ENCODE measurements around the gene FGA.

The FGA gene

GRCh38 chr4:154579927-154580326, 10.6 kb downstream of the FGA start:
- DNase-seq (ENCODE audit: low read depth, low spot score): no peak
- Histone ChIP-seq H3K9me3 (ENCODE audit: insufficient read depth, low read length) (no peaks in the 10 kb centered on the region), H3K9ac (ENCODE audit: insufficient read length, low read depth) (no peak overlapping the region), H3K4me3 (ENCODE audit: insufficient read length, low read depth) (no peak overlapping the region), H3K27me3 (ENCODE audit: insufficient read depth, insufficient read length) (no peaks in the 10 kb centered on the region), H3K4me1 (ENCODE audit: insufficient read depth, insufficient read length) (no peaks in the 10 kb centered on the region), H3K36me3 (ENCODE audit: insufficient read depth, insufficient read length, low read length) (no peaks in the 10 kb centered on the region)
- TF ChIP-seq YY1 (IDR thresholded peaks at IDR 0.05; ENCODE audit: insufficient read depth, insufficient read length) (no peak), ZNF274 (IDR thresholded peaks at IDR 0.05; ENCODE audit: low read depth, low read length) (no peak), SUZ12 (IDR thresholded peaks at IDR 0.05; ENCODE audit: extremely low read depth, insufficient read depth, insufficient read length) (no peak)

- DNase-seq (ENCODE audit: low read depth, low spot score): no peak
- Histone ChIP-seq H3K9ac (ENCODE audit: insufficient read length, low read depth) (no peak overlapping the region), H3K27me3 (ENCODE audit: insufficient read depth, insufficient read length) (no peaks in the 10 kb centered on the region), H3K36me3 (ENCODE audit: insufficient read depth, insufficient read length, low read length) (no peaks in the 10 kb centered on the region), H3K9me3 (ENCODE audit: insufficient read depth, low read length) (no peaks in the 10 kb centered on the region), H3K4me3 (ENCODE audit: insufficient read length, low read depth) (no peak overlapping the region), H3K4me1 (ENCODE audit: insufficient read depth, insufficient read length) (no peaks in the 10 kb centered on the region)
- TF ChIP-seq YY1 (IDR thresholded peaks at IDR 0.05; ENCODE audit: insufficient read depth, insufficient read length) (no peak), SUZ12 (IDR thresholded peaks at IDR 0.05; ENCODE audit: extremely low read depth, insufficient read depth, insufficient read length) (no peak), ZNF274 (IDR thresholded peaks at IDR 0.05; ENCODE audit: low read depth, low read length) (no peak)
These were observed 11.6 kb downstream of the FGA start for GRCh38 chr4:154578919-154579318.

- no peaks in the 10 kb centered on the region for H3K36me3 ChIP-seq (ENCODE audit: insufficient read depth, insufficient read length, low read length)
- no peak for DNase-seq (ENCODE audit: low read depth, low spot score)
- no peak for TF ChIP-seq SUZ12 (IDR thresholded peaks at IDR 0.05; ENCODE audit: extremely low read depth, insufficient read depth, insufficient read length)
- no peak for TF ChIP-seq YY1 (IDR thresholded peaks at IDR 0.05; ENCODE audit: insufficient read depth, insufficient read length)
These were observed 13.2 kb downstream of the FGA start for GRCh38 chr4:154577324-154577723.

GRCh38 chr4:154574311-154574710, 16.2 kb downstream of the FGA start:
- Histone ChIP-seq H3K4me3 (ENCODE audit: insufficient read length, low read depth) (no peak overlapping the region), H3K9me3 (ENCODE audit: insufficient read depth, low read length) (no peaks in the 10 kb centered on the region), H3K36me3 (ENCODE audit: insufficient read depth, insufficient read length, low read length) (no peaks in the 10 kb centered on the region), H3K27me3 (ENCODE audit: insufficient read depth, insufficient read length) (no peaks in the 10 kb centered on the region), H3K4me1 (ENCODE audit: insufficient read depth, insufficient read length) (no peaks in the 10 kb centered on the region), H3K9ac (ENCODE audit: insufficient read length, low read depth) (no peak overlapping the region)
- DNase-seq (ENCODE audit: low read depth, low spot score): no peak
- TF ChIP-seq ZNF274 (IDR thresholded peaks at IDR 0.05; ENCODE audit: low read depth, low read length) (no peak), SUZ12 (IDR thresholded peaks at IDR 0.05; ENCODE audit: extremely low read depth, insufficient read depth, insufficient read length) (no peak), YY1 (IDR thresholded peaks at IDR 0.05; ENCODE audit: insufficient read depth, insufficient read length) (no peak)

More at GRCh38 chr4:154577324-154577723, 13.2 kb downstream of the FGA start:
- Histone ChIP-seq H3K9me3 (ENCODE audit: insufficient read depth, low read length) (no peaks in the 10 kb centered on the region), H3K9ac (ENCODE audit: insufficient read length, low read depth) (no peak overlapping the region), H3K27me3 (ENCODE audit: insufficient read depth, insufficient read length) (no peaks in the 10 kb centered on the region), H3K4me1 (ENCODE audit: insufficient read depth, insufficient read length) (no peaks in the 10 kb centered on the region), H3K4me3 (ENCODE audit: insufficient read length, low read depth) (no peak overlapping the region)

- H3K36me3 ChIP-seq (ENCODE audit: insufficient read depth, insufficient read length, low read length): no peaks in the 10 kb centered on the region
- H3K27me3 ChIP-seq (ENCODE audit: insufficient read depth, insufficient read length): no peaks in the 10 kb centered on the region
- no peak for TF ChIP-seq ZNF274 (IDR thresholded peaks at IDR 0.05; ENCODE audit: low read depth, low read length)
- no peak for TF ChIP-seq SUZ12 (IDR thresholded peaks at IDR 0.05; ENCODE audit: extremely low read depth, insufficient read depth, insufficient read length)
- TF ChIP-seq YY1 (IDR thresholded peaks at IDR 0.05; ENCODE audit: insufficient read depth, insufficient read length): no peak
- H3K9me3 ChIP-seq (ENCODE audit: insufficient read depth, low read length): no peaks in the 10 kb centered on the region
- H3K4me3 ChIP-seq (ENCODE audit: insufficient read length, low read depth): no peak overlapping the region
- DNase-seq (ENCODE audit: low read depth, low spot score): no peak
- H3K4me1 ChIP-seq (ENCODE audit: insufficient read depth, insufficient read length): no peaks in the 10 kb centered on the region
- no peak overlapping the region for H3K9ac ChIP-seq (ENCODE audit: insufficient read length, low read depth)
These were observed 17.2 kb downstream of the FGA start for GRCh38 chr4:154573190-154573870.

- no peak for DNase-seq (ENCODE audit: low read depth, low spot score)
- H3K4me1 ChIP-seq (ENCODE audit: insufficient read depth, insufficient read length): no peaks in the 10 kb centered on the region
- H3K9ac ChIP-seq (ENCODE audit: insufficient read length, low read depth): no peak overlapping the region
- no peak for TF ChIP-seq ZNF274 (IDR thresholded peaks at IDR 0.05; ENCODE audit: low read depth, low read length)
- TF ChIP-seq SUZ12 (IDR thresholded peaks at IDR 0.05; ENCODE audit: extremely low read depth, insufficient read depth, insufficient read length): no peak
- no peak for TF ChIP-seq YY1 (IDR thresholded peaks at IDR 0.05; ENCODE audit: insufficient read depth, insufficient read length)
- no peak overlapping the region for H3K4me3 ChIP-seq (ENCODE audit: insufficient read length, low read depth)
- no peaks in the 10 kb centered on the region for H3K36me3 ChIP-seq (ENCODE audit: insufficient read depth, insufficient read length, low read length)
- H3K9me3 ChIP-seq (ENCODE audit: insufficient read depth, low read length): no peaks in the 10 kb centered on the region
- H3K27me3 ChIP-seq (ENCODE audit: insufficient read depth, insufficient read length): no peaks in the 10 kb centered on the region
These were observed 21.0 kb downstream of the FGA start for GRCh38 chr4:154569584-154569983.

GRCh38 chr4:154569028-154569427, 21.5 kb downstream of the FGA start:
- TF ChIP-seq SUZ12 (IDR thresholded peaks at IDR 0.05; ENCODE audit: extremely low read depth, insufficient read depth, insufficient read length) (no peak), YY1 (IDR thresholded peaks at IDR 0.05; ENCODE audit: insufficient read depth, insufficient read length) (no peak), ZNF274 (IDR thresholded peaks at IDR 0.05; ENCODE audit: low read depth, low read length) (no peak)
- no peak for DNase-seq (ENCODE audit: low read depth, low spot score)

More at GRCh38 chr4:154569028-154569427, 21.5 kb downstream of the FGA start:
- Histone ChIP-seq H3K4me3 (ENCODE audit: insufficient read length, low read depth) (no peak overlapping the region), H3K27me3 (ENCODE audit: insufficient read depth, insufficient read length) (no peaks in the 10 kb centered on the region), H3K4me1 (ENCODE audit: insufficient read depth, insufficient read length) (no peaks in the 10 kb centered on the region), H3K9ac (ENCODE audit: insufficient read length, low read depth) (no peak overlapping the region), H3K9me3 (ENCODE audit: insufficient read depth, low read length) (no peaks in the 10 kb centered on the region), H3K36me3 (ENCODE audit: insufficient read depth, insufficient read length, low read length) (no peaks in the 10 kb centered on the region)
